Breast epithelium (tissue), 4 donors: ENCODE data around the gene FAM151B. TPM values are rescaled to one million over a fixed set of nuclear protein-coding genes. Genes with fewer than 3 reads are reported as not detected.
"Not testable (repeated sequence)": the region's sequence is repeated elsewhere in the genome, so short reads cannot be mapped to it uniquely, and the experiment has no call there.

Source experiments
- DNase-seq, 2 donors: peaks; one replicate each; pipeline ENCODE4 v3.0.0-alpha.2; 2019; ENCODE audit warnings: low spot score in 2 of 2
- H3K27ac ChIP-seq, 2 donors: fragments of 200-600 bp; sonication (generic) in 1 of 2; one replicate each; pipeline ENCODE4 v1.5.1; 2016 to 2019; ENCODE audit warnings: mild to moderate bottlenecking in 1 of 2
- H3K27me3 ChIP-seq, 2 donors: fragments of 200-600 bp; sonication (generic) in 1 of 2; one replicate each; pipeline versions ENCODE4 v1.5.1 to v1.6.0; 2017 to 2019; ENCODE audit warnings: control low read depth in 1 of 2, mild to moderate bottlenecking in 1 of 2
- H3K36me3 ChIP-seq: fragments of 200-600 bp; one replicate; pipeline ENCODE4 v1.5.1; 2019
- H3K4me1 ChIP-seq, 2 donors: fragments of 200-600 bp; sonication (generic); one replicate each; pipeline ENCODE4 v1.5.1; 2016 to 2019; ENCODE audit warnings: control low read depth in 1 of 2
- H3K4me3 ChIP-seq, 3 donors: fragments of 200-600 bp; sonication (generic); 1 replicate in 2 of 3; 2 replicates in 1 of 3; pipeline ENCODE4 v1.5.1; 2016 to 2019; ENCODE audit warnings: mild to moderate bottlenecking in 3 of 3, moderate library complexity in 2 of 3
- H3K9me3 ChIP-seq, 2 donors: fragments of 200-600 bp; sonication (generic) in 1 of 2; one replicate each; pipeline ENCODE4 v1.5.1; 2016 to 2019; ENCODE audit warnings: control low read depth in 1 of 2
- POLR2A ChIP-seq: fragments of 450-650 bp; IDR thresholded peaks from one replicate; pipeline ENCODE4 v1.6.1; 2016; ENCODE audit warnings: antibody characterized with exemption, mild to moderate bottlenecking, moderate library complexity
- POLR2AphosphoS5 ChIP-seq, 3 donors: sonication (generic); formaldehyde crosslinking; IDR thresholded peaks; one replicate each; pipeline ENCODE4 v1.6.1; 2017; ENCODE audit warnings: antibody characterized with exemption in 3 of 3
- intact Hi-C: fragments of 100-400 bp; cut with DNase I; formaldehyde crosslinking; loops from one replicate; pipeline ENCODE4 v1.15.1; 2023; ENCODE audit warnings: low total_unique reads
- total RNA-seq, 3 donors: library from RNA; depleted of rRNA; stranded (reverse); fragments of >200 nt; gene quantifications; one replicate each; pipeline ENCODE4 v1.1.0, GENCODE V29; 2016
- TF ChIP-seq, protein P1 (sequence below), 3 donors: fragments of 450-650 bp; IDR thresholded peaks; one replicate each; pipeline ENCODE4 v1.5.1; 2016 to 2017; ENCODE audit warnings: antibody characterized with exemption in 3 of 3, mild to moderate bottlenecking in 3 of 3, moderate library complexity in 3 of 3

Gene FAM151B
- total RNA-seq, 3 donors from 2014 or later, result 2.7 to 7.3 (median 5.2) TPM

GRCh38 chr5:80463269-80463668 is 24.6 kb upstream of the FAM151B start:
- Histone ChIP-seq H3K27ac (no peak overlapping the region), H3K36me3 (no peaks in the 10 kb centered on the region), H3K4me3 (no peak overlapping the region), H3K9me3 (peaks cover 12 to 25% of the 10 kb centered on the region in 2 donors), H3K4me1 (peaks cover 0 to 6% of the 10 kb centered on the region in 2 donors), H3K27me3 (no peaks in the 10 kb centered on the region)
- no peak for DNase-seq
- TF ChIP-seq POLR2AphosphoS5 (IDR thresholded peaks at IDR 0.05), result no peak
- intact Hi-C loops, result no loop called here

- H3K27me3 ChIP-seq, result no peaks in the 10 kb centered on the region
- DNase-seq, result no peak
- H3K27ac ChIP-seq, result peak overlapping the region; percentile 64 to 65
- no peaks in the 10 kb centered on the region for H3K36me3 ChIP-seq
- intact Hi-C loops, result no loop called here
- no peak for TF ChIP-seq POLR2AphosphoS5 (IDR thresholded peaks at IDR 0.05)
- TF ChIP-seq, protein P1, sequence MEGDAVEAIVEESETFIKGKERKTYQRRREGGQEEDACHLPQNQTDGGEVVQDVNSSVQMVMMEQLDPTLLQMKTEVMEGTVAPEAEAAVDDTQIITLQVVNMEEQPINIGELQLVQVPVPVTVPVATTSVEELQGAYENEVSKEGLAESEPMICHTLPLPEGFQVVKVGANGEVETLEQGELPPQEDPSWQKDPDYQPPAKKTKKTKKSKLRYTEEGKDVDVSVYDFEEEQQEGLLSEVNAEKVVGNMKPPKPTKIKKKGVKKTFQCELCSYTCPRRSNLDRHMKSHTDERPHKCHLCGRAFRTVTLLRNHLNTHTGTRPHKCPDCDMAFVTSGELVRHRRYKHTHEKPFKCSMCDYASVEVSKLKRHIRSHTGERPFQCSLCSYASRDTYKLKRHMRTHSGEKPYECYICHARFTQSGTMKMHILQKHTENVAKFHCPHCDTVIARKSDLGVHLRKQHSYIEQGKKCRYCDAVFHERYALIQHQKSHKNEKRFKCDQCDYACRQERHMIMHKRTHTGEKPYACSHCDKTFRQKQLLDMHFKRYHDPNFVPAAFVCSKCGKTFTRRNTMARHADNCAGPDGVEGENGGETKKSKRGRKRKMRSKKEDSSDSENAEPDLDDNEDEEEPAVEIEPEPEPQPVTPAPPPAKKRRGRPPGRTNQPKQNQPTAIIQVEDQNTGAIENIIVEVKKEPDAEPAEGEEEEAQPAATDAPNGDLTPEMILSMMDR (IDR thresholded peaks at IDR 0.05), result no peak
- peaks cover 0 to 6% of the 10 kb centered on the region in 2 donors for H3K4me1 ChIP-seq
- no peak overlapping the region for H3K4me3 ChIP-seq
- peaks cover 20 to 32% of the 10 kb centered on the region in 2 donors for H3K9me3 ChIP-seq
Observed at GRCh38 chr5:80466669-80467485, 21.0 kb upstream of the FAM151B start.

- Histone ChIP-seq H3K4me3 (no peak overlapping the region), H3K9me3 (peaks cover 18 to 24% of the 10 kb centered on the region in 2 donors), H3K36me3 (no peaks in the 10 kb centered on the region), H3K27ac (no peak overlapping the region), H3K4me1 (peaks cover 0 to 6% of the 10 kb centered on the region in 2 donors), H3K27me3 (no peaks in the 10 kb centered on the region)
- intact Hi-C loops, result no loop called here
- no peak for DNase-seq
- TF ChIP-seq POLR2A, result no peak
- TF ChIP-seq, protein P1 (IDR thresholded peaks at IDR 0.05), result no peak
- TF ChIP-seq POLR2AphosphoS5 (IDR thresholded peaks at IDR 0.05), result no peak
Observed at GRCh38 chr5:80468131-80468530, 19.8 kb upstream of the FAM151B start.

GRCh38 chr5:80470631-80471030 is 17.3 kb upstream of the FAM151B start:
- H3K4me1 ChIP-seq, H3K27me3 ChIP-seq, H3K27ac ChIP-seq, DNase-seq, H3K36me3 ChIP-seq, H3K9me3 ChIP-seq, H3K4me3 ChIP-seq, intact Hi-C loops: not testable (repeated sequence)

DNA sequence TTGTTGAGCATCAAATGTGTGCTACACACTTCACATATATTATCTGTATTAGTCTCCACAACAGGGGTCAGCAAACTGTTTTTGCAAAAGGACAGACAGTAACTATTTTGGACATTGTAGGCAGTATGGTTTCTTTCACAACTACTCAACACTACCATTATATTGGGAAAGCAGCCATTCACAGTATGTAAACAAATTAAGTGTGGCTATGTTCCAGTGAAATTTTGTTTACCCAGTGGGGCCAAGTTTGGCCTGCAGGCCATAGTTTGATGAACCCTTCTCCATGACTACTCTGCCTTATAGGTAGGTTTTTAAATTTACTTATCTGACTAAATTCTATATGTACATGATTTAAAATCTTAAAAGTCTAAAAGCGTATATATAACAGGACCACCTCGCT is 13.0 kb upstream of the FAM151B start:
- intact Hi-C loops, result no loop called here
- TF ChIP-seq, protein P1 (IDR thresholded peaks at IDR 0.05), result no peak
- TF ChIP-seq POLR2A (no peak), POLR2AphosphoS5 (IDR thresholded peaks at IDR 0.05) (no peak)
- no peak for DNase-seq
- H3K4me1 ChIP-seq, result no peaks in the 10 kb centered on the region
- H3K4me3 ChIP-seq, result no peak overlapping the region
- peaks cover 7 to 8% of the 10 kb centered on the region in 2 donors for H3K9me3 ChIP-seq
- no peak overlapping the region for H3K27ac ChIP-seq
- H3K36me3 ChIP-seq, result no peaks in the 10 kb centered on the region
- no peaks in the 10 kb centered on the region for H3K27me3 ChIP-seq

- peaks cover 19 to 29% of the 10 kb centered on the region in 2 donors for H3K9me3 ChIP-seq
- no peak overlapping the region for H3K27ac ChIP-seq
- H3K36me3 ChIP-seq, result no peaks in the 10 kb centered on the region
- intact Hi-C loops, result no loop called here
- H3K4me3 ChIP-seq, result no peak overlapping the region
- DNase-seq, result no peak
- H3K4me1 ChIP-seq, result no peaks in the 10 kb centered on the region
- TF ChIP-seq, protein P1 (IDR thresholded peaks at IDR 0.05), result no peak
- no peaks in the 10 kb centered on the region for H3K27me3 ChIP-seq
Observed at GRCh38 chr5:80479713-80480112, 8.2 kb upstream of the FAM151B start.
